ENCODE measurements around the gene ANKUB1.

DNA sequence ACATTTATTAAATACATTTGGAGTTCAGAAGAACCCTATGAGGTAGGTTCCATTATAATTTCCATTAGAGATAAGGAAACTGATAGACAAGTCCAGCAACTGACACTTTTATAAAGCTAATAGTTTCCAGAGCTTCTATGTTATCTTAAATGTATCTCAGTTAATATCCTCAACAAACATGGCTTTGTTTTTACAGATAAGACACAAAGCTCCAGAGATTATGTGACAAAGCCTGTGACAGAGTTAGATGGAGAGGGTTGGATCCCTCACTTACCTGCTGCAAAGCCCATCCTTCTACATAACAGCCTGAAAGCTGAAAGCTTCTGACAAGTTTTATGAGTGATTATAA, 39.6 kb downstream of the ANKUB1 start:
- TF ChIP-seq, protein P1, sequence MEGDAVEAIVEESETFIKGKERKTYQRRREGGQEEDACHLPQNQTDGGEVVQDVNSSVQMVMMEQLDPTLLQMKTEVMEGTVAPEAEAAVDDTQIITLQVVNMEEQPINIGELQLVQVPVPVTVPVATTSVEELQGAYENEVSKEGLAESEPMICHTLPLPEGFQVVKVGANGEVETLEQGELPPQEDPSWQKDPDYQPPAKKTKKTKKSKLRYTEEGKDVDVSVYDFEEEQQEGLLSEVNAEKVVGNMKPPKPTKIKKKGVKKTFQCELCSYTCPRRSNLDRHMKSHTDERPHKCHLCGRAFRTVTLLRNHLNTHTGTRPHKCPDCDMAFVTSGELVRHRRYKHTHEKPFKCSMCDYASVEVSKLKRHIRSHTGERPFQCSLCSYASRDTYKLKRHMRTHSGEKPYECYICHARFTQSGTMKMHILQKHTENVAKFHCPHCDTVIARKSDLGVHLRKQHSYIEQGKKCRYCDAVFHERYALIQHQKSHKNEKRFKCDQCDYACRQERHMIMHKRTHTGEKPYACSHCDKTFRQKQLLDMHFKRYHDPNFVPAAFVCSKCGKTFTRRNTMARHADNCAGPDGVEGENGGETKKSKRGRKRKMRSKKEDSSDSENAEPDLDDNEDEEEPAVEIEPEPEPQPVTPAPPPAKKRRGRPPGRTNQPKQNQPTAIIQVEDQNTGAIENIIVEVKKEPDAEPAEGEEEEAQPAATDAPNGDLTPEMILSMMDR (IDR thresholded peaks at IDR 0.05), result no peak
- no peak for TF ChIP-seq POLR2A (IDR thresholded peaks at IDR 0.05)

Measured in right lobe of liver (tissue), 4 donors.